ENCODE results near the gene NOTCH3. TPM values are rescaled to one million over a fixed set of nuclear protein-coding genes. Genes with fewer than 3 reads are reported as not detected.

The NOTCH3 gene
- total RNA-seq, 2 donors from 2014 or later: 289 to 448 TPM

GRCh38 chr19:15123031-15123890 lies 77.5 kb downstream of the NOTCH3 start:
- Histone ChIP-seq H3K9me3 (no peaks in the 10 kb centered on the region), H3K4me1 (ENCODE audit: control insufficient read depth in 1 of 2, low read depth in 2 of 2) (peaks cover 5 to 18% of the 10 kb centered on the region in 2 donors), H3K27me3 (replicated peaks; ENCODE audit: insufficient read depth) (no peaks in the 10 kb centered on the region), H3K36me3 (peaks cover 36% of the 10 kb centered on the region), H3K4me3 (no peak overlapping the region), H3K27ac (no peak overlapping the region)
- ATAC-seq (ENCODE audit: insufficient number of reproducible peaks, low FRiP score, low read depth): no peak
- no peak for DNase-seq (ENCODE audit: low spot score)
- TF ChIP-seq CTCF (IDR thresholded peaks at IDR 0.05): no peak

GRCh38 chr19:15122331-15123030 lies 78.3 kb downstream of the NOTCH3 start:
- peaks cover 5 to 18% of the 10 kb centered on the region in 2 donors for H3K4me1 ChIP-seq (ENCODE audit: control insufficient read depth in 1 of 2, low read depth in 2 of 2)
- H3K27me3 ChIP-seq (replicated peaks; ENCODE audit: insufficient read depth): no peaks in the 10 kb centered on the region
- no peaks in the 10 kb centered on the region for H3K9me3 ChIP-seq
- no peak for ATAC-seq (ENCODE audit: insufficient number of reproducible peaks, low FRiP score, low read depth)
- no peak for DNase-seq (ENCODE audit: low spot score)
- no peak for TF ChIP-seq CTCF (IDR thresholded peaks at IDR 0.05)
- H3K36me3 ChIP-seq: peaks cover 42% of the 10 kb centered on the region
- H3K27ac ChIP-seq: no peak overlapping the region
- no peak overlapping the region for H3K4me3 ChIP-seq

- peaks cover 5 to 20% of the 10 kb centered on the region in 2 donors for H3K4me1 ChIP-seq (ENCODE audit: control insufficient read depth in 1 of 2, low read depth in 2 of 2)
- H3K9me3 ChIP-seq: no peaks in the 10 kb centered on the region
- H3K27me3 ChIP-seq (replicated peaks; ENCODE audit: insufficient read depth): no peaks in the 10 kb centered on the region
- DNase-seq (ENCODE audit: low spot score) (no peak), ATAC-seq (ENCODE audit: insufficient number of reproducible peaks, low FRiP score, low read depth) (no peak)
- peaks cover 62% of the 10 kb centered on the region for H3K36me3 ChIP-seq
- no peak overlapping the region for H3K4me3 ChIP-seq
- H3K27ac ChIP-seq: no peak overlapping the region
- TF ChIP-seq CTCF (IDR thresholded peaks at IDR 0.05): no peak
These were observed 80.4 kb downstream of the NOTCH3 start for GRCh38 chr19:15120135-15121026.

- no peak for DNase-seq (ENCODE audit: low spot score)
- peaks cover 63% of the 10 kb centered on the region for H3K36me3 ChIP-seq
- no peak for ATAC-seq (ENCODE audit: insufficient number of reproducible peaks, low FRiP score, low read depth)
These were observed 81.9 kb downstream of the NOTCH3 start for GRCh38 chr19:15118789-15119494.

More at GRCh38 chr19:15118789-15119494, 81.9 kb downstream of the NOTCH3 start:
- H3K4me3 ChIP-seq: no peak overlapping the region
- no peaks in the 10 kb centered on the region for H3K27me3 ChIP-seq (replicated peaks; ENCODE audit: insufficient read depth)
- H3K27ac ChIP-seq: no peak overlapping the region
- TF ChIP-seq CTCF (IDR thresholded peaks at IDR 0.05): no peak
- peaks cover 0 to 24% of the 10 kb centered on the region in 2 donors for H3K4me1 ChIP-seq (ENCODE audit: control insufficient read depth in 1 of 2, low read depth in 2 of 2)
- H3K9me3 ChIP-seq: no peaks in the 10 kb centered on the region
